Large intestine (tissue), 3 donors: ENCODE data around the gene TCEANC2. TPM values are rescaled to one million over a fixed set of nuclear protein-coding genes. Genes with fewer than 3 reads are reported as not detected.

Experiments used
- DNase-seq, 2 donors: peaks; one replicate each; pipeline versions ENCODE4 v3.0.0 to v3.0.0-alpha.2; 2013
- H3K27ac ChIP-seq: one replicate; pipeline ENCODE4 v1.5.1; 2013; ENCODE audit warnings: low read length
- H3K27me3 ChIP-seq: 2 replicates; pipeline ENCODE4 v1.6.1; 2013; ENCODE audit warnings: low read length; ENCODE audit not compliant: control insufficient read depth, insufficient read depth
- H3K36me3 ChIP-seq: 2 replicates; pipeline ENCODE4 v1.6.1; 2013; ENCODE audit warnings: low read length; ENCODE audit not compliant: control insufficient read depth, insufficient read depth
- H3K4me1 ChIP-seq: one replicate; pipeline ENCODE4 v1.6.1; 2013; ENCODE audit warnings: low read length; ENCODE audit not compliant: control insufficient read depth, insufficient read depth
- H3K4me3 ChIP-seq: one replicate; pipeline ENCODE4 v1.5.1; 2013; ENCODE audit warnings: low read length
- H3K9me3 ChIP-seq: one replicate; pipeline ENCODE4 v1.6.1; 2013; ENCODE audit warnings: mild to moderate bottlenecking, low read depth, low read length, moderate library complexity; ENCODE audit not compliant: control insufficient read depth
- WGBS: methylation state at CpG from one replicate; pipeline ENCODE4 v1.1.5; 2013; ENCODE audit warnings: low lambda C conversion rate; ENCODE audit not compliant: insufficient coverage; 5-methylcytosine and 5-hydroxymethylcytosine counted together
- polyA plus RNA-seq: library from polyadenylated mRNA; unstranded; fragments of 120-200 nt; gene quantifications from one replicate; pipeline ENCODE4 v1.2.1, GENCODE V29; 2013

TCEANC2 gene
- polyA plus RNA-seq, 1 donor = 5.6 TPM

DNA sequence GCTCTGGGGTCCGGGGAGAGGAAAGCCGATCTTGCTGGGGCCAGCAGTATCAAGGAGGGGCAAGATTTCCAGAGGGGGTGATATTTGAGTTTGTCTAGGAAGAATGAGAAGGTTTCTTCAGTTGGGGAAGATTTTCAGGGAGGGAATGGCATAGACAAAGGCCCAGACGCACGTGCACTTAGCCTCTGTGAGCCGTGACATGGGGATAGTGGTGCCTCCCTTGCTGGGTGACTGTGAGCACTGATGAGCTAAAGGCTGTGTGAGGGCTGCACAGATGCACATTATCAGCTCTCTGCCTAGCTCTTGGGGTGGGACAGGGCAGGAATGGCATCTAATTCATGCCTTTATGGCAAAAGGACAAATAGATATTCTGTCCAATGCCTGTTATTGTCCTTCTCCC lies 97.6 kb downstream of the TCEANC2 start:
- Histone ChIP-seq H3K27me3 (no peaks in the 10 kb centered on the region), H3K4me3 (no peak overlapping the region), H3K9me3 (no peaks in the 10 kb centered on the region), H3K36me3 (no peaks in the 10 kb centered on the region), H3K27ac (no peak overlapping the region), H3K4me1 (peaks cover 6% of the 10 kb centered on the region)
- DNase-seq = no peak
- WGBS = no CpG with 5 or more reads among the region's 5 CpGs

DNA sequence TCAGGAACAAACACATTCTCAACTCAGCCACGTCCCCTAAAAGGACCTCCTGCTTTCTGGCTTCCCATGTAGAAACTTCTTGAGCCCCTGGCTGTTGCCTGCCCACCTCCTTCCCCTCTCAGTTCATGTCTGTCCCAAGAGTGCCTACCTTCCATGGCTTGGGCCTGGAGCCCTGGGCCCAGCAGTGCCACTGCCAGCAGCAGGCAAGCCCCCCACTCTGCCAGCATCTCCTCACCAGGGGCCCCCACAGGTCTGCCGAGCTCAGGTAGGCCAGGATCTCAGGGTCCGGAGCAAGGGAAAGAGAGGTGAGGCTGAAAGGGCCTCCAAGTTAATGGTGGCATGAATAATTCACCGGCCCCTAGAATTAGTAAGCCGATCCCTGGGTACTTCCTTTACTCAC lies 99.3 kb downstream of the TCEANC2 start, which contains the start of gene CDCP2:
Gene CDCP2 (minus strand): TSS at position 305 of the 400 bp plus-strand sequence. CDS start 78 bp downstream, at position 227.
- WGBS = no CpG with 5 or more reads among the region's 5 CpGs
- Histone ChIP-seq H3K36me3 (no peaks in the 10 kb centered on the region), H3K27ac (no peak within 1 kb of the TSS), H3K4me1 (peaks cover 8% of the 10 kb centered on the region), H3K9me3 (no peaks in the 10 kb centered on the region), H3K27me3 (no peaks in the 10 kb centered on the region), H3K4me3 (no peak within 1 kb of the TSS)
- no peak for DNase-seq

DNA sequence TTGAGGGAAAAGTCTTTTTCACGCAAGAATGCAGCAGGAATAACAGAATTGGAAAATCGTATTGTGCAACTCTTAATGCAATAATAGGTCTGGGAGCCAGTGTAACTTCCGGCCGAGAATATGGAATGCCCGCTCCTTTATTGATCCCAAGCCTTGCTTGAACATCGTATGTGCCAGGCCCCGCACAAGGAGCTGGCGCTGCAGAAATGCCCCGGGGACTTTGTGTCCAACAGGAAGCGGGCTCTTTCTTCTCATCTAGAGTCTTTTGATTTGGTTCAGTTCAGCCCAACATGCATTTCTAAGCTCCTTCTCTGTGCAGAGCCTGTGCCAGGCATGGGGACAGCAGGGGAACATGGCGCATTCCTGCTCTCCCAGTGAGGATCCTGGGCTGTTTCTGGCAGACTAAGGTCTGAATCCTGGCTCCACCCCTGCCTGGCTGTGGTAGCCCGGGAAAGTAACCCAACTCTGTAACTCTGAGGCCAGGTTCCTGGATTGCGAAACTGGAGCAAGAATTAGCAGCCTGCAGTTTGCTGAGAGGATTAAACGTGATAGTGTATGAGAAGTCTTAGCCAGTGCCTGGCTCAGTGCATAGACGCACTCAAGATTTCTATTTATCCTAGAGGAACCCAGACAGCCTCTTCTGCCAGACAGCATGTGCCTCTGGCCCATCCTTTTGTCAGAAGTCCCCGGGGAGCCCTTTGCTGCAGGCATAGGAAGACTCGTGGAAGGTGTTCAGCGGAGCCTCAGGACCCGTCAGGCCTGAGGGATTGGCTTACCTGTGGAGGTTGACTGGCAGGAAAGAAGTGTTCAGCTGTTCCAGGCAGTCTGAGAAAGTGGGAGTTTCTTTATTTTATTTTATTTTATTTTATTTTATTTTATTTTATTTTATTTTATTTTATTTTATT lies 100.4 kb downstream of the TCEANC2 start:
- H3K36me3 ChIP-seq = no peaks in the 10 kb centered on the region
- peak; percentile 45 to 75 for DNase-seq
- no peaks in the 10 kb centered on the region for H3K9me3 ChIP-seq
- peaks cover 8% of the 10 kb centered on the region for H3K4me1 ChIP-seq
- H3K27me3 ChIP-seq = no peaks in the 10 kb centered on the region
- H3K4me3 ChIP-seq = no peak overlapping the region
- WGBS = 100% methylated on average over 1 of the region's 19 CpGs
- no peak overlapping the region for H3K27ac ChIP-seq

Other genes with a start within 250 kb of the TCEANC2 start
- 16.7 TPM for gene NDC1, start 215.3 kb upstream of the TCEANC2 start, polyA plus RNA-seq
- 25.0 TPM for gene YIPF1, start 163.8 kb upstream of the TCEANC2 start, polyA plus RNA-seq
- gene DIO1, start 159.4 kb upstream of the TCEANC2 start, polyA plus RNA-seq = 0.58 TPM
- gene IFT25, start 107.9 kb upstream of the TCEANC2 start, polyA plus RNA-seq = 36.0 TPM
- gene LRRC42, start 107.3 kb upstream of the TCEANC2 start, polyA plus RNA-seq = 33.5 TPM
- gene LDLRAD1, start 35.4 kb upstream of the TCEANC2 start, polyA plus RNA-seq = 0.51 TPM
- gene TMEM59, start 404 bp upstream of the TCEANC2 start, polyA plus RNA-seq = 373 TPM
- gene CDCP2, start 99.4 kb downstream of the TCEANC2 start, polyA plus RNA-seq = not detected
- gene CYB5RL, start 146.4 kb downstream of the TCEANC2 start, polyA plus RNA-seq = 8.2 TPM
- gene MRPL37, start 146.6 kb downstream of the TCEANC2 start, polyA plus RNA-seq = 80.6 TPM